GM19455 (cell line): ENCODE data around the gene PPP5C.
"Not testable (repeated sequence)": the region's sequence is repeated elsewhere in the genome, so short reads cannot be mapped to it uniquely, and the experiment has no call there.

Experiments
- ATAC-seq: cut with Tn5 transposase; IDR thresholded peaks from one replicate; pipeline ENCODE4 v1.9.1; 2021; ENCODE audit not compliant: unreplicated experiment

Gene PPP5C

GRCh38 chr19:46428239-46429135 lies 81.6 kb downstream of the PPP5C start, which contains the start of gene PNMA8C:
Gene PNMA8C, minus strand, starts transcription at chr19:46428936. Its CDS starts 577 bp downstream, at chr19:46428359.
- no peak for ATAC-seq

DNA sequence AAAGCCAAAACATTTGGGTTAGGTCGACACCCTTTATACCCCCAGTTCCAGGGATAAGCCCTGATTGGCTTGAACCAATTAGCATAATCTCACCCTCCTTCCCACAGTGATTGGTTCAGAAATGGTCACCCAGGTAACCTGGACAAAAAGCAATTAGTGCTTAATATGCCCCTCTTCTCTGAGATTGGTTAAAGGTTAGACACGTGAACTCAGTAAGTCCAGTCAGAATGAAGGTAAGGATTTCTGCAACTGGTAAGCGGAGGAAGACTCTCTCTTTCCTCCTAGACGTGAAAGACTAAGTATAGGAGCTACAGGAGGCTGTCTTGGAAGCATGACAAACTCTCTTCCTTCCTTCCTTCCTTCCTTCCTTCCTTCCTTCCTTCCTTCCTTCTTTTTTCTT lies 83.1 kb downstream of the PPP5C start:
- no peak for ATAC-seq

- ATAC-seq, result no peak
Observed at GRCh38 chr19:46431824-46432223, 84.9 kb downstream of the PPP5C start.

GRCh38 chr19:46433470-46433869 lies 86.6 kb downstream of the PPP5C start:
- not testable (repeated sequence) for ATAC-seq

DNA sequence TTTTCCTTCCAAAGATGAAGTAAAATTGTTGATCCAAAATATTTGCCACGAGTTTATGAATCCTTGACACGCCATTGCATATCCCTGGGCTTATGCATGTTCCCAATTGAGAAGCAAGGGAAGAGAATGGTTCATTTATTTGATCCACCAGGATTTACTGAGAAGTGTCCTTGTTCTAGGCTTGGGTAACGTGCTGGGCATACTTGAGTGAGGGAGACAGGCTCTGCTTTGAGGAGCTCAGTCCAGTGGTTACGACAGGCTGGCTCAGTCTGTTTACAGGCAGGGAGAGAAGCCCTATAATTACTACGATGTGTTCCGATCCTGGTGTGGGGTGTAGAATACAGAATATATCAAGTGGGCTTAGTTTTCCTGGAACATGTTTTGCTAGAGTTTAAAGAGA lies 88.1 kb downstream of the PPP5C start:
- no peak for ATAC-seq

DNA sequence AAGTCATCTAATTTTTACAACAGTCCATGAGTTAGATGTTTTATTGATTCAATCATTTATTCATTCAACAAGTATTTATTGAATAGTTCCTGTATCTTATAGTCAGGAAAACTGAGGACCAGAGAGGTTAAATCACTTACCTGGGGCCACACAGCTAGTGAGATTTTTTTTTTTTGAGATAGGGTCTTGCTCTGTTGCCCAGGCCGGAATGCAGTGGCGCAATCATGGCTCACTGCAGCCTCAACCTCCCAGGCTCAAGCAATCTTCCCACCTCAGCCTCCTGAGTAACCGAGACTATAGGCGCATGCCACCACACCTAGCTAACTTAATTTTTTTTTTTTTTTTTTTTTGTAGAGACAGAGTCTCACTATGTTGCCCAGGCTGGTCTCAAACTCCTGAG lies 88.8 kb downstream of the PPP5C start:
- ATAC-seq, result not testable (repeated sequence)
